GM06990 (cell line): ENCODE data around the gene TMEM130.
"Not testable (repeated sequence)": the region's sequence is repeated elsewhere in the genome, so short reads cannot be mapped to it uniquely, and the experiment has no call there.

Source experiments
- DNase-seq: peaks from one replicate; pipeline ENCODE4 v3.0.0-alpha.2; 2011; ENCODE audit not compliant: insufficient read length; ENCODE audit errors: extremely low read depth
- H3K27me3 ChIP-seq: replicated peaks from 2 replicates; pipeline ENCODE4 v1.6.0; 2011; ENCODE audit warnings: low read length; ENCODE audit not compliant: control insufficient read depth, insufficient read depth
- H3K36me3 ChIP-seq: 2 replicates; pipeline ENCODE4 v1.5.1; 2011; ENCODE audit warnings: low read length; ENCODE audit not compliant: control insufficient read depth, insufficient read depth
- H3K4me3 ChIP-seq: replicated peaks from 2 replicates; pipeline ENCODE4 v1.5.1; 2011; ENCODE audit warnings: low read depth, mild to moderate bottlenecking, control low read depth, low read length
- TF ChIP-seq, protein P1 (sequence below): IDR thresholded peaks from 2 replicates; pipeline ENCODE4 v1.5.1; 2011; ENCODE audit warnings: low read length, control low read depth, mild to moderate bottlenecking, inconsistent platforms; ENCODE audit not compliant: insufficient read depth, poor library complexity, severe bottlenecking

The TMEM130 gene

DNA sequence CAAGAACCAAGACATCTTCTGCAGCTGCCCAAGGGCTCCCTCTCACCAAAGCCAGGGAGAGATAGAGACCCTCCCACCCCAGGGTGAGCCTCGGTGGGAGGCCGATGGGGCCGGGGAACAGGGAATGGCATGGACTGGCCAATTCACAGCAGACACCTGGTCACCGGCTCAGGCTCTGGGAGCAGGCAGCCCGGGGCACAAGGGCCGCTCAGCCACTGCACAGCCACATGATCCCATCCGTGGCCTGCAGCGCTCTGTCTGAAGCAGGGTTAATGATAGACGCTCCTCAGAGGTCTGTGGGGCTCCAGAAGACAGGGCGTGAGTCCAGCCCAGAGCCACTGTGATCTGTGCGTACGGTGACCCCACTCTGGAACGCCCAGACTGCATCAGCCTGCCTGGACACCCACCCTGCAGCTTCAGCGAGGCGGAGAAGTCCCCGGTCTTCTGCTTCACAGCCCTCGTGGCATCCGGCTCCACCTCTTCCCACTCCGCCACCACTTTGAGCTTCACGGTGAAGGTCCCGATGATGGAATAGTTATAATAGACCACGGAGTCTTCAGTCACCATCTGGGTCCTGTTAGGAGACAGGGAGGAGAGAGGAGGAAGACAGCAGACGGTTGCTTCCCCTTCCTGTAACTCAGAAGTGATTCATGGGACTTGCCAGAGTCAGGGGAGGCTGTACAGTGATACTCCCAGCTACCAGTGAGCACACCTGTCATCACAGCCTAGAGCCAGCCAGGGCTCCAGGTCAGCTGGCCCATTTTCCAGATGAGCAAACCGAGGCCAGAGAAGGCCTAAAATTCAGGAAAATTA lies 14.0 kb downstream of the TMEM130 start:
- Histone ChIP-seq H3K36me3 (no peaks in the 10 kb centered on the region), H3K4me3 (no peak overlapping the region), H3K27me3 (peaks cover 3% of the 10 kb centered on the region)
- TF ChIP-seq, protein P1, sequence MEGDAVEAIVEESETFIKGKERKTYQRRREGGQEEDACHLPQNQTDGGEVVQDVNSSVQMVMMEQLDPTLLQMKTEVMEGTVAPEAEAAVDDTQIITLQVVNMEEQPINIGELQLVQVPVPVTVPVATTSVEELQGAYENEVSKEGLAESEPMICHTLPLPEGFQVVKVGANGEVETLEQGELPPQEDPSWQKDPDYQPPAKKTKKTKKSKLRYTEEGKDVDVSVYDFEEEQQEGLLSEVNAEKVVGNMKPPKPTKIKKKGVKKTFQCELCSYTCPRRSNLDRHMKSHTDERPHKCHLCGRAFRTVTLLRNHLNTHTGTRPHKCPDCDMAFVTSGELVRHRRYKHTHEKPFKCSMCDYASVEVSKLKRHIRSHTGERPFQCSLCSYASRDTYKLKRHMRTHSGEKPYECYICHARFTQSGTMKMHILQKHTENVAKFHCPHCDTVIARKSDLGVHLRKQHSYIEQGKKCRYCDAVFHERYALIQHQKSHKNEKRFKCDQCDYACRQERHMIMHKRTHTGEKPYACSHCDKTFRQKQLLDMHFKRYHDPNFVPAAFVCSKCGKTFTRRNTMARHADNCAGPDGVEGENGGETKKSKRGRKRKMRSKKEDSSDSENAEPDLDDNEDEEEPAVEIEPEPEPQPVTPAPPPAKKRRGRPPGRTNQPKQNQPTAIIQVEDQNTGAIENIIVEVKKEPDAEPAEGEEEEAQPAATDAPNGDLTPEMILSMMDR = no peak
- DNase-seq = no peak

DNA sequence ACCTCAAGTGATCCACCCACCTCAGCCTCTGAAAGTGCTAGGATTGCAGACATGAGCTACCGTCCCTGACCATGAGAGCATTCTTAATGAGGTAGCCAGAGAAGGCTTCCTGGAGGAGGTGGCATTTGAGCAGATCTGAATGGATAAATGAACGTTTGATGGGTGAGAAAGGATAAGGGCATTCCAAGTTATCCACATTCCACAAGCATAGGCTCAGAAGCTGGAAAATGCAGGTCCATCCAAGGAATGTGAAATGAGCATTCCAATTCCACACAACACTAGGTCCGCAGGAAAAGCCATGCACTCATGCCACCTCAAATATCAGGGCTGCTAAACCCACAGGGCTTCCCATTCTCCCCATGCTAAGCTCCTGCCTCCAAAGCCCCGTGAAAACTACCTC lies 17.0 kb downstream of the TMEM130 start:
- Histone ChIP-seq H3K27me3 (peaks cover 1% of the 10 kb centered on the region; the same call in 1 of the 2 replicates), H3K4me3 (no peak overlapping the region), H3K36me3 (no peaks in the 10 kb centered on the region)
- no peak for DNase-seq
- TF ChIP-seq, protein P1 = no peak

DNA sequence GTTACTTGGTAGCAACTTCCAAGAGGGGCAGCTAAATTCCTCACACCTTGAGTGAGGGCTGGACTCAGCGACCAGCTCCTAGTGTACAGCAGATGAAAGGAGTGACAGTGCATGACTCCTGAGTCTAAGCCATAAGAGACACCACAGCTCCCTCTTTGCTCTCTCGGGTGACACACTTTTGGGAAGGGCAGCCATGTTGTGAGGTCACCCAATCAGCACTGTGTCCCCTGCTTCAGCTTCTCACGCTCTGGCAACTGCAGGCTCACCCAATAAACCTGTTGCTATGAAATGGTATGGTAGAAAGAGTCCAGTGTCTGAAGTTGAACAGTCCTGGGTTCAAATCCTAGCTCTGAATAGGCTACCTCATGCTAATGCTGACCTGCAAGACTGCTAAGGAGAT lies 20.9 kb downstream of the TMEM130 start:
- TF ChIP-seq, protein P1 = no peak
- no peak overlapping the region for H3K4me3 ChIP-seq
- DNase-seq = no peak

DNA sequence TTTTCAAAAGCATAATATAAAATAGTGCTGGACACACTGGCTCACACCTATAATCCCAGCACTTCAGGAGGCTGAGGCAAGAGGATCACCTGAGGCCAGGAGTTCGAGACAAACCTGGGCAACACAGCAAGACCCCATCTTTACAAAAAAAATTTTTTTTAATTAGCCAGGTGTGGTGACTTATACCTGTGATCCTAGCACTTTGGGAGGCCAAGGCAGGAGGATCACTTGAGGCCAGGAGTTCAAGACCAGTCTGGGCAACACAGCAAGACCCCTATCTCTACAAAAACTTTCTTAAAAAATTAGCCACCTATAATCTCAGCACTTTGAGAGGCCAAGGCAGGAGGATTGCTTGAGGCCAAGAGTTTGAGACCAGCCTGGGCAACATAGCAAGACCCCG lies 27.3 kb downstream of the TMEM130 start:
- not testable (repeated sequence) for H3K36me3 ChIP-seq, H3K4me3 ChIP-seq, H3K27me3 ChIP-seq, DNase-seq

More for the DNA sequence above, 20.9 kb downstream of the TMEM130 start:
- Histone ChIP-seq H3K36me3 (no peaks in the 10 kb centered on the region), H3K27me3 (peaks cover 1% of the 10 kb centered on the region)

DNA sequence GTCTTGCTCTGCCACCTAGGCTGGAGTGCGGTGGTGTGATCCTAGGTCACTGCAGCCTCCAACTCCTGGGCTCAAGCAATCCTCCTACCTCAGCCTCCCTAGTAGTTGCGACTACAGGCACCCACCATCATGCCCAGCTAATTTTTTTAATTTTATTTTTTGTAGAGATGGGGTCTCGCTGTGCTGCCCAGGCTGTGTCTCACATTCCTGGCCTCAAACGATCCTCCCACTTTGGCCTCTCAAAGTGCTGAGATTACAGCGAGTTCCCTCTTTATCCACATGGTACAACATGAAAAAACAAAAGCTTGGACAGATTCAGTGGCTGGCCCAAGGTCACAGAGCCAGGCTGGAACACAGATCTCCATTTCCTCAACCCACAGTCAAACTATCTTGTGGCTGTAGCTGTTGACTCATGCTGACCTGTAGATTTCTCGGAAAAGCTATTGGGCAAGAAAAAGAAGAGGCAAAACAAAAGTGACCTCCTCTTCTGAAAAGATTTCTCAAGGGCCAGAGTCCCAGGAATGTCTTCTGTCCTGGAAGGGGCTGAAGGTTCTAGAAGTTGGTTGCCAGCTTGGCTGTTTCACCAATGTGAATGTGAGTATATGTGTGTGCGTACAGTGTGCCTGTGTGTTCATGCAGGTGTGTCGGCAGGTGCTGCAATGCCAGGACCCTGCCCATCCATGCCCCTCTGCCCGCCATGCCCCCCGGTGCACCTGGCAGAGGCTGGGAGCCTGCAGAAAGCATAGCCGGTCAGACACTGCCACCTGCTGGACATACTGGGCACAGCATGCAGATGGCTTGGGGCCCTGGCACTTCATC lies 28.4 kb downstream of the TMEM130 start:
- peak; percentile 45 for DNase-seq
- Histone ChIP-seq H3K27me3 (no peaks in the 10 kb centered on the region; the same call in 1 of the 2 replicates), H3K4me3 (no peak overlapping the region), H3K36me3 (no peaks in the 10 kb centered on the region)
- TF ChIP-seq, protein P1 = peak; percentile 99

DNA sequence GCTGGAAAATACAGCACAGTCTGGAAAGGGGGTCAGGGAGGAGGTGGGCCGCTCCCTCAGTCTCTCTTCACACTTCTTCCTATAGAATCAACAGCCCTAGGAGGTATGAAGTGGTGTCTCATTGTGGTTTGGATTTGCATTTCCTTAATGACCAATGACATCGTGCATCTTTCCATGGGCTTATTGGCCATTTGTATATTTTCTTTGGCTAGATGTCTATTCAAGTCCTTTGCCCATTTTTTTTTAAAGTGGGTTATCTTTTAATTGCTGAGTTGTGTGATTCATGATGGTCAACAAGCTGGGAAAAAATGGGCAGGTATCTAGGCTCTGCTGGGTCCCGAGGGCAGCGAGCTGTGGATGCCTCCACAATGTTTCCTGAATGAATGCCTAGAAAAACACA lies 29.1 kb downstream of the TMEM130 start:
- no peaks in the 10 kb centered on the region for H3K36me3 ChIP-seq
- no peaks in the 10 kb centered on the region; the same call in 1 of the 2 replicates for H3K27me3 ChIP-seq
- TF ChIP-seq, protein P1 = no peak
- DNase-seq = no peak
- H3K4me3 ChIP-seq = no peak overlapping the region
